Mesenchymal stem cell (in vitro differentiated cells and primary cell): ENCODE data around the gene SH3GL2.

ENCODE experiments used
- DNase-seq: peaks from one replicate; pipeline ENCODE4 v3.0.0-alpha.2; 2013
- H2AFZ ChIP-seq: one replicate; pipeline ENCODE4 v1.6.1; 2013; ENCODE audit warnings: low read depth, mild to moderate bottlenecking, control low read depth, inconsistent platforms, low read length, moderate library complexity
- H2AK5ac ChIP-seq: 2 replicates; pipeline ENCODE4 v1.6.1; 2013; ENCODE audit warnings: low read length, moderate library complexity, mild to moderate bottlenecking, inconsistent platforms; ENCODE audit not compliant: severe bottlenecking
- H2BK120ac ChIP-seq: one replicate; pipeline ENCODE4 v1.6.1; 2013; ENCODE audit warnings: low read depth, mild to moderate bottlenecking, inconsistent platforms, low read length, moderate library complexity
- H2BK12ac ChIP-seq, 2 experiments: one replicate each; pipeline ENCODE4 v1.6.1; 2013; ENCODE audit warnings: inconsistent platforms in 2 of 2, low read length in 2 of 2, mild to moderate bottlenecking in 2 of 2, moderate library complexity in 2 of 2, control low read depth in 1 of 2
- H2BK15ac ChIP-seq: one replicate; pipeline ENCODE4 v1.6.1; 2013; ENCODE audit warnings: mild to moderate bottlenecking, low read depth, inconsistent platforms; ENCODE audit not compliant: poor library complexity, severe bottlenecking
- H2BK5ac ChIP-seq: 2 replicates; pipeline ENCODE4 v1.6.1; 2013; ENCODE audit warnings: low read depth, mild to moderate bottlenecking, low read length, control low read depth, inconsistent platforms; ENCODE audit not compliant: poor library complexity, severe bottlenecking
- H3K14ac ChIP-seq, 2 experiments: one replicate each; pipeline ENCODE4 v1.6.1; 2013; ENCODE audit warnings: inconsistent platforms in 2 of 2, low read length in 2 of 2, control low read depth in 1 of 2, mild to moderate bottlenecking in 1 of 2, moderate library complexity in 1 of 2
- H3K18ac ChIP-seq, 2 experiments: one replicate each; pipeline ENCODE4 v1.6.1; 2013; ENCODE audit warnings: inconsistent platforms in 2 of 2, low read length in 2 of 2, control low read depth in 1 of 2, low read depth in 1 of 2, mild to moderate bottlenecking in 1 of 2
- H3K23ac ChIP-seq, 2 experiments: one replicate each; pipeline ENCODE4 v1.6.1; 2013; ENCODE audit warnings: inconsistent platforms in 2 of 2, low read length in 2 of 2, mild to moderate bottlenecking in 2 of 2, moderate library complexity in 2 of 2, control low read depth in 1 of 2
- H3K27ac ChIP-seq: 2 replicates; pipeline ENCODE4 v1.5.1; 2013; ENCODE audit warnings: mild to moderate bottlenecking, moderate library complexity, low read length, control low read depth, inconsistent platforms; ENCODE audit not compliant: poor library complexity, severe bottlenecking
- H3K27me3 ChIP-seq, 2 experiments: 2 replicates each; pipeline versions ENCODE4 v1.6.1 to v1.7.0; 2013; ENCODE audit warnings: low read length in 2 of 2, mild to moderate bottlenecking in 2 of 2, moderate library complexity in 2 of 2, control low read depth in 1 of 2, inconsistent platforms in 1 of 2; ENCODE audit not compliant: control insufficient read depth in 1 of 2, insufficient read depth in 1 of 2
- H3K36me3 ChIP-seq, 2 experiments: 2 replicates each; pipeline versions ENCODE4 v1.6.1 to v1.7.0; 2013; ENCODE audit warnings: low read length in 2 of 2, control low read depth in 1 of 2, inconsistent platforms in 1 of 2, low read depth in 1 of 2, mild to moderate bottlenecking in 1 of 2; ENCODE audit not compliant: insufficient read depth in 2 of 2, control insufficient read depth in 1 of 2
- H3K4ac ChIP-seq, 2 experiments: one replicate each; pipeline ENCODE4 v1.6.1; 2013; ENCODE audit warnings: inconsistent platforms in 2 of 2, low read length in 2 of 2, mild to moderate bottlenecking in 2 of 2, moderate library complexity in 2 of 2, control low read depth in 1 of 2, low read depth in 1 of 2
- H3K4me1 ChIP-seq: 2 replicates; pipeline ENCODE4 v1.6.1; 2013; ENCODE audit warnings: low read depth, low read length, control low read depth; ENCODE audit not compliant: control insufficient read depth, insufficient read depth
- H3K4me2 ChIP-seq: 2 replicates; pipeline ENCODE4 v1.6.1; 2013; ENCODE audit warnings: low read length, mild to moderate bottlenecking, inconsistent platforms; ENCODE audit not compliant: poor library complexity, severe bottlenecking
- H3K4me3 ChIP-seq, 2 experiments: 2 replicates each; pipeline versions ENCODE4 v1.5.1 to v1.7.0; 2013; ENCODE audit warnings: low read length in 2 of 2, mild to moderate bottlenecking in 2 of 2, control low read depth in 1 of 2, low read depth in 1 of 2; ENCODE audit not compliant: insufficient read depth in 1 of 2
- H3K79me1 ChIP-seq: replicated peaks from 2 replicates; pipeline ENCODE4 v1.6.1; 2013; ENCODE audit warnings: mild to moderate bottlenecking, control low read depth, low read length, inconsistent platforms; ENCODE audit not compliant: poor library complexity, severe bottlenecking
- H3K9ac ChIP-seq: 2 replicates; pipeline ENCODE4 v1.7.0; 2013; ENCODE audit warnings: mild to moderate bottlenecking, low read length, moderate library complexity
- H3K9me3 ChIP-seq: 2 replicates; pipeline ENCODE4 v1.7.0; 2013; ENCODE audit warnings: mild to moderate bottlenecking, low read length; ENCODE audit not compliant: control insufficient read depth
- H4K8ac ChIP-seq: one replicate; pipeline ENCODE4 v1.6.1; 2013; ENCODE audit warnings: inconsistent platforms, mild to moderate bottlenecking, low read length, moderate library complexity
- H4K91ac ChIP-seq: one replicate; pipeline ENCODE4 v1.6.1; 2013; ENCODE audit warnings: mild to moderate bottlenecking, low read length, inconsistent platforms
- WGBS: methylation state at CpG from one replicate; pipeline ENCODE4 v1.1.7; 2013; ENCODE audit warnings: mixed read lengths; 5-methylcytosine and 5-hydroxymethylcytosine counted together

SH3GL2 gene

GRCh38 chr9:17782430-17783149, 203.7 kb downstream of the SH3GL2 start:
- no peak overlapping the region for H4K91ac ChIP-seq
- WGBS, result 76% methylated on average over 6 of the region's 6 CpGs
- H3K18ac ChIP-seq, result no peak overlapping the region

GRCh38 chr9:17783227-17783626, 204.4 kb downstream of the SH3GL2 start:
- no peak overlapping the region for H2BK15ac ChIP-seq
- no peaks in the 10 kb centered on the region for H3K36me3 ChIP-seq
- no peak overlapping the region for H2BK5ac ChIP-seq
- no peak overlapping the region for H3K4me2 ChIP-seq
- H3K14ac ChIP-seq, result no peak overlapping the region
- no CpG with 5 or more reads among the region's 1 CpG for WGBS
- H2BK12ac ChIP-seq, result no peak overlapping the region
- no peak overlapping the region for H3K23ac ChIP-seq
- DNase-seq, result peak; percentile 10
- no peaks in the 10 kb centered on the region for H3K4me1 ChIP-seq
- no peak overlapping the region for H2BK120ac ChIP-seq
- H3K9me3 ChIP-seq, result no peaks in the 10 kb centered on the region
- no peak overlapping the region for H3K4me3 ChIP-seq
- H2AK5ac ChIP-seq, result no peak overlapping the region
- H2AFZ ChIP-seq, result no peak overlapping the region
- no peak overlapping the region for H4K8ac ChIP-seq
- no peak overlapping the region for H4K91ac ChIP-seq
- peak overlapping the region; percentile 55 for H3K9ac ChIP-seq
- no peak overlapping the region for H3K18ac ChIP-seq
- H3K27ac ChIP-seq, result no peak overlapping the region
- H3K4ac ChIP-seq, result no peak overlapping the region
- no peaks in the 10 kb centered on the region for H3K79me1 ChIP-seq
- H3K27me3 ChIP-seq, result peaks cover 0 to 4% of the 10 kb centered on the region in 2 experiments

More at GRCh38 chr9:17782430-17783149, 203.7 kb downstream of the SH3GL2 start:
- Histone ChIP-seq H3K4me3 (no peak overlapping the region), H3K36me3 (no peaks in the 10 kb centered on the region), H4K8ac (no peak overlapping the region), H2BK15ac (no peak overlapping the region), H2AFZ (no peak overlapping the region), H3K79me1 (no peaks in the 10 kb centered on the region), H2AK5ac (no peak overlapping the region), H3K27me3 (peaks cover 0 to 4% of the 10 kb centered on the region in 2 experiments), H3K4me2 (no peak overlapping the region), H3K27ac (no peak overlapping the region), H3K23ac (no peak overlapping the region), H3K9me3 (no peaks in the 10 kb centered on the region), H2BK120ac (no peak overlapping the region), H2BK5ac (no peak overlapping the region), H3K14ac (no peak overlapping the region), H3K4ac (no peak overlapping the region), H3K9ac (peak overlapping the region; percentile 55), H2BK12ac (no peak overlapping the region), H3K4me1 (no peaks in the 10 kb centered on the region)
- DNase-seq, result peak; percentile 0

- Histone ChIP-seq H3K36me3 (no peaks in the 10 kb centered on the region), H3K27ac (no peak overlapping the region), H2BK5ac (no peak overlapping the region), H2AK5ac (no peak overlapping the region), H3K9me3 (no peaks in the 10 kb centered on the region), H2BK15ac (no peak overlapping the region), H3K18ac (no peak overlapping the region), H3K9ac (no peak overlapping the region), H4K8ac (no peak overlapping the region), H4K91ac (no peak overlapping the region), H3K27me3 (peaks cover 9 to 27% of the 10 kb centered on the region in 2 experiments), H2BK12ac (no peak overlapping the region), H3K4me1 (no peaks in the 10 kb centered on the region), H3K4me3 (no peak overlapping the region), H3K23ac (no peak overlapping the region), H2AFZ (no peak overlapping the region), H3K14ac (no peak overlapping the region), H3K4ac (no peak overlapping the region), H3K4me2 (no peak overlapping the region), H3K79me1 (no peaks in the 10 kb centered on the region), H2BK120ac (no peak overlapping the region)
- 87% methylated on average over 5 of the region's 6 CpGs for WGBS
- no peak for DNase-seq
These were observed 210.4 kb downstream of the SH3GL2 start for GRCh38 chr9:17789316-17789715.

- peaks cover 17 to 27% of the 10 kb centered on the region in 2 experiments for H3K27me3 ChIP-seq
- H3K27ac ChIP-seq, result no peak overlapping the region
- no peak overlapping the region for H2BK12ac ChIP-seq
- H3K9ac ChIP-seq, result no peak overlapping the region
- H3K4me2 ChIP-seq, result no peak overlapping the region
- no peak overlapping the region for H3K23ac ChIP-seq
- H4K8ac ChIP-seq, result no peak overlapping the region
- no peak for DNase-seq
- 87% methylated on average over 12 of the region's 14 CpGs for WGBS
- H3K79me1 ChIP-seq, result no peaks in the 10 kb centered on the region
- no peak overlapping the region for H4K91ac ChIP-seq
- no peak overlapping the region for H3K14ac ChIP-seq
- no peak overlapping the region for H2BK15ac ChIP-seq
- no peak overlapping the region for H2BK120ac ChIP-seq
- no peaks in the 10 kb centered on the region for H3K9me3 ChIP-seq
- H3K4ac ChIP-seq, result no peak overlapping the region
- no peak overlapping the region for H2AK5ac ChIP-seq
- H3K4me1 ChIP-seq, result no peaks in the 10 kb centered on the region
- no peak overlapping the region for H3K4me3 ChIP-seq
- no peak overlapping the region for H3K18ac ChIP-seq
- H2BK5ac ChIP-seq, result no peak overlapping the region
- no peak overlapping the region for H2AFZ ChIP-seq
- H3K36me3 ChIP-seq, result no peaks in the 10 kb centered on the region
These were observed 215.1 kb downstream of the SH3GL2 start for GRCh38 chr9:17793713-17794622.
